T47D (cell line): Measurements from ENCODE around the gene MSRB2.
"Not testable (repeated sequence)": the region's sequence is repeated elsewhere in the genome, so short reads cannot be mapped to it uniquely, and the experiment has no call there.

ENCODE experiments used
- DNase-seq, 2 experiments: peaks; one replicate each; pipeline versions ENCODE4 v3.0.0 to v3.0.0-alpha.2; 2011 to 2012; ENCODE audit warnings: low read depth in 1 of 2, low spot score in 1 of 2
- JUND ChIP-seq: IDR thresholded peaks from 2 replicates; pipeline ENCODE4 v1.6.1; 2012; ENCODE audit warnings: low read depth
- in situ Hi-C: cut with HindIII; loops from 2 replicates; pipeline ENCODE4 v1.10.0; 2016; ENCODE audit warnings: low sequenced_read_pairs, low pct_unique_long_range_greater_than_20kb

The MSRB2 gene

GRCh38 chr10:23063973-23064812, 31.2 kb upstream of the MSRB2 start:
- no peak for TF ChIP-seq JUND
- no peak for DNase-seq
- in situ Hi-C loops, result no loop called here

- DNase-seq, in situ Hi-C loops: not testable (repeated sequence)
Observed at GRCh38 chr10:23064813-23065114, 30.6 kb upstream of the MSRB2 start.

GRCh38 chr10:23065181-23065948, 30.0 kb upstream of the MSRB2 start:
- peak; percentile 49 to 76 for DNase-seq
- TF ChIP-seq JUND, result no peak
- in situ Hi-C loops, result no loop called here

- no peak for DNase-seq
- TF ChIP-seq JUND, result no peak
- in situ Hi-C loops, result no loop called here
Observed at GRCh38 chr10:23067337-23067736, 28.0 kb upstream of the MSRB2 start.

- no peak for TF ChIP-seq JUND
- peak; percentile 41 to 71 for DNase-seq
- in situ Hi-C loops, result no loop called here
Observed at GRCh38 chr10:23067939-23068775, 27.2 kb upstream of the MSRB2 start.

GRCh38 chr10:23069019-23069815, 26.2 kb upstream of the MSRB2 start:
- no peak for TF ChIP-seq JUND
- in situ Hi-C loops, result no loop called here
- no peak for DNase-seq

- DNase-seq, result not testable (repeated sequence)
Observed at GRCh38 chr10:23070092-23070912, 25.1 kb upstream of the MSRB2 start.

GRCh38 chr10:23070913-23071218, 24.5 kb upstream of the MSRB2 start:
- DNase-seq, result no peak
- in situ Hi-C loops, result no loop called here
- no peak for TF ChIP-seq JUND

More at GRCh38 chr10:23070092-23070912, 25.1 kb upstream of the MSRB2 start:
- in situ Hi-C loops, result not testable (repeated sequence)

GRCh38 chr10:23072593-23072992, 22.8 kb upstream of the MSRB2 start:
- DNase-seq, in situ Hi-C loops: not testable (repeated sequence)

- in situ Hi-C loops, result no loop called here
- TF ChIP-seq JUND, result no peak
Observed at GRCh38 chr10:23073527-23073926, 21.9 kb upstream of the MSRB2 start.

GRCh38 chr10:23075672-23076071, 19.7 kb upstream of the MSRB2 start:
- DNase-seq, result no peak
- in situ Hi-C loops, result no loop called here
- TF ChIP-seq JUND, result no peak

More at GRCh38 chr10:23073527-23073926, 21.9 kb upstream of the MSRB2 start:
- DNase-seq, result no peak
